Right atrium auricular region (tissue), 2 donors: ENCODE results near the gene PCBP3. TPM values are rescaled to one million over a fixed set of nuclear protein-coding genes. Genes with fewer than 3 reads are reported as not detected.
"Not testable (repeated sequence)": the region's sequence is repeated elsewhere in the genome, so short reads cannot be mapped to it uniquely, and the experiment has no call there.

Source experiments
- DNase-seq: peaks from one replicate; pipeline ENCODE4 v3.0.0-alpha.2; 2019; ENCODE audit warnings: low spot score
- H3K27ac ChIP-seq, 2 donors: fragments of 200-600 bp; sonication (generic); 1 replicate in 1 of 2; 2 replicates in 1 of 2; pipeline ENCODE4 v1.5.1; 2016 to 2019
- H3K27me3 ChIP-seq, 2 donors: fragments of 200-600 bp; sonication (generic); one replicate each; pipeline versions ENCODE4 v1.5.1 to v1.6.0; 2017 to 2019
- H3K36me3 ChIP-seq: fragments of 200-600 bp; sonication (generic); one replicate; pipeline ENCODE4 v1.5.1; 2016
- H3K4me1 ChIP-seq, 2 donors: fragments of 200-600 bp; sonication (generic); one replicate each; pipeline versions ENCODE4 v1.5.1 to v1.6.0; 2017 to 2019
- H3K4me3 ChIP-seq, 2 donors: fragments of 200-600 bp; sonication (generic); 1 replicate in 1 of 2; 2 replicates in 1 of 2; pipeline ENCODE4 v1.5.1; 2017 to 2019; ENCODE audit warnings: mild to moderate bottlenecking in 1 of 2, moderate library complexity in 1 of 2
- H3K9me3 ChIP-seq, 2 donors: fragments of 200-600 bp; sonication (generic); one replicate each; pipeline ENCODE4 v1.5.1; 2019
- CTCF ChIP-seq, 2 donors: fragments of 200-600 bp; sonication (generic); IDR thresholded peaks; one replicate each; pipeline ENCODE4 v1.5.1; 2019; ENCODE audit warnings: antibody characterized with exemption in 2 of 2
- total RNA-seq, 2 donors: library from RNA; depleted of rRNA; stranded (reverse); fragments of >200 nt; gene quantifications; one replicate each; pipeline ENCODE4 v1.1.0, GENCODE V29; 2016

Gene PCBP3
- total RNA-seq, 2 donors from 2014 or later, result 2.3 to 5.2 TPM

DNA sequence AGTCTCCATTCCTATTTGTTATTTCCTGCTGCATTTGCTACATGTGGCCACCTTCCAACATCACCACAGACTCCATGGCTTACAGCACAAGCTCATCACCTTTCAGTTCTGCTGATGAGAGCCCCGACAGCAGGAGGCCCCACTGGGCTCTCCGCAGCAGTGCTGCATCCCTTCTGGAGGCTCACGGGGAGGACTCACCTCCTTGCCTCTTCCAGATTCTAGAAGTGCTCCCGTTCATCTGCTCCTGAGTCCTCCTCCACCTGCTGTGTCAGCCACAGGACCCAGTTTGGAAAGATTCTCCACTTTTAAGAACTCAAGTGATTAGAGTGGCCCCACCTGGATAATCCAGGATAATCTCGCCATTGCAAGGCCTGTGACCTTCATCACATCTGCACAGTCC, 167.6 kb downstream of the PCBP3 start:
- no peaks in the 10 kb centered on the region for H3K9me3 ChIP-seq
- H3K4me3 ChIP-seq, result no peak overlapping the region
- DNase-seq, result no peak
- TF ChIP-seq CTCF (IDR thresholded peaks at IDR 0.05), result no peak
- no peaks in the 10 kb centered on the region for H3K4me1 ChIP-seq
- H3K27me3 ChIP-seq, result no peaks in the 10 kb centered on the region
- no peaks in the 10 kb centered on the region for H3K36me3 ChIP-seq
- no peak overlapping the region for H3K27ac ChIP-seq

DNA sequence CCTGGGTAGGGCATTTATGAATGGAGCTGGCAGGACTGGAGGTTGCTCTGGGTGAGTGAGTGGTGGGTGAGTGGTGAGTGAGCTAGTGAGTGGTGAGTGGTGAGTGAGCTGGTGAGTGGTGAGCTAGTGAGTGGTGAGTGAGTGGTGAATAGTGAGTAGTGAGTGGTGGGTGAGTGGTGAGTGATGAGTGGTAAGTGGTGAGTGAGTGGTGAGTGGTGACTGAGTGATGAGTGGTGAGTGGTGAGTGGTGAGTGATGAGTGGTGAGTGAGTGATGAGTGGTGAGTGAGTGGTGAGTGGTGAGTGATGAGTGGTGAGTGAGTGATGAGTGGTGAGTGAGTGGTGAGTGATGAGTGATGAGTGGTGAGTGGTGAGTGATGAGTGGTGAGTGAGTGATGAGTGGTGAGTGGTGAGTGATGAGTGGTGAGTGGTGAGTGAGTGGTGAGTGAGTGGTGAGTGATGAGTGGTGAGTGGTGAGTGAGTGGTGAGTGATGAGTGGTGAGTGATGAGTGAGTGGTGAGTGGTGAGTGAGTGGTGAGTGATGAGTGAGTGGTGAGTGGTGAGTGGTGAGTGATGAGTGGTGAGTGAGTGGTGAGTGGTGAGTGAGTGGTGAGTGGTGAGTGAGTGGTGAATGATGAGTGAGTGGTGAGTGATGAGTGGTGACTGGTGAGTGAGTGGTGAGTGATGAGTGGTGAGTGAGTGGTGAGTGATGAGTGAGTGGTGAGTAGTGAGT, 170.8 kb downstream of the PCBP3 start:
- H3K27me3 ChIP-seq, H3K36me3 ChIP-seq, H3K27ac ChIP-seq, H3K9me3 ChIP-seq, H3K4me1 ChIP-seq, H3K4me3 ChIP-seq, DNase-seq: not testable (repeated sequence)

DNA sequence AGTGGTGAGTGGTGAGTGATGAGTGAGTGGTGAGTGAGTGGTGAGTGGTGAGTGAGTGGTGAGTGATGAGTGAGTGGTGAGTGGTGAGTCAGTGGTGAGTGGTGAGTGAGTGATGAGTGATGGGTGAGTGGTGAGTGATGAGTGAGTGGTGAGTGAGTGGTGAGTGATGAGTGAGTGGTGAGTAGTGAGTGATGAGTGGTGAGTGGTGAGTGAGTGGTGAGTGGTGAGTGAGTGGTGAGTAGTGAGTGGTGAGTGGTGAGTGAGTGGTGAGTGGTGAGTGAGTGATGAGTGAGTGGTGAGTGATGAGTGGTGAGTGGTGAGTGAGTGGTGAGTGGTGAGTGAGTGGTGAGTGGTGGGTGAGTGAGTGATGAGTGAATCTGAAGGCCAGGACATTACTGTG, 172.3 kb downstream of the PCBP3 start:
- H3K4me3 ChIP-seq, H3K4me1 ChIP-seq, H3K36me3 ChIP-seq, H3K9me3 ChIP-seq, H3K27me3 ChIP-seq, H3K27ac ChIP-seq: not testable (repeated sequence)
- peak; percentile 13 for DNase-seq

DNA sequence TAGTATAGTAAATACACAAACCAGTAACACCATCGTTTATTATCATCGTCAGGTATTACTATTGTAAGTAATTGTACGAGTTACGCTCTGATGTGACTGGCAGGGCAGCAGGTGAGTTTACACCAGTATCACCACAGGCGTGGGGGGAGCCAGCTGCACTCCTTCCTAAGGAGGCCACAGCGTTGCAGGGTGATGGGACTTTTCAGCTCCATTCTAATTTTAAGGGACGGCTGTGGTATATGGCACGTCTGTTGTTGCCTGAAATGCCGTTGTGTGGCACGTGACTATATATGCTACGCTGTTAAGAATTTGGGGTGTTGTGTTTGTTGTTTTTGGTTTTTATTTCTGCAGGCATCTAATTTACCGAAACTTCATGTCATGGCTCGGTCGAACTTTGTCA, 173.3 kb downstream of the PCBP3 start:
- no peak for TF ChIP-seq CTCF (IDR thresholded peaks at IDR 0.05)
- H3K9me3 ChIP-seq, result no peaks in the 10 kb centered on the region
- H3K4me3 ChIP-seq, result no peak overlapping the region
- peaks cover 0 to 7% of the 10 kb centered on the region in 2 donors for H3K4me1 ChIP-seq
- DNase-seq, result peak; percentile 21
- H3K36me3 ChIP-seq, result no peaks in the 10 kb centered on the region
- H3K27me3 ChIP-seq, result no peaks in the 10 kb centered on the region
- no peak overlapping the region for H3K27ac ChIP-seq

- Histone ChIP-seq H3K27me3 (no peaks in the 10 kb centered on the region), H3K4me1 (peaks cover 0 to 7% of the 10 kb centered on the region in 2 donors), H3K4me3 (no peak overlapping the region), H3K36me3 (no peaks in the 10 kb centered on the region), H3K9me3 (no peaks in the 10 kb centered on the region), H3K27ac (no peak overlapping the region)
- peak; percentile 28 for DNase-seq
- TF ChIP-seq CTCF (IDR thresholded peaks at IDR 0.05), result no peak
Observed at GRCh38 chr21:45817345-45817744, 173.8 kb downstream of the PCBP3 start.

- Histone ChIP-seq H3K9me3 (no peaks in the 10 kb centered on the region), H3K4me3 (no peak overlapping the region), H3K27me3 (no peaks in the 10 kb centered on the region), H3K27ac (no peak overlapping the region), H3K4me1 (peaks cover 0 to 7% of the 10 kb centered on the region in 2 donors), H3K36me3 (no peaks in the 10 kb centered on the region)
- no peak for TF ChIP-seq CTCF (IDR thresholded peaks at IDR 0.05)
- DNase-seq, result peak; percentile 56
Observed at GRCh38 chr21:45818276-45818903, 174.9 kb downstream of the PCBP3 start.

DNA sequence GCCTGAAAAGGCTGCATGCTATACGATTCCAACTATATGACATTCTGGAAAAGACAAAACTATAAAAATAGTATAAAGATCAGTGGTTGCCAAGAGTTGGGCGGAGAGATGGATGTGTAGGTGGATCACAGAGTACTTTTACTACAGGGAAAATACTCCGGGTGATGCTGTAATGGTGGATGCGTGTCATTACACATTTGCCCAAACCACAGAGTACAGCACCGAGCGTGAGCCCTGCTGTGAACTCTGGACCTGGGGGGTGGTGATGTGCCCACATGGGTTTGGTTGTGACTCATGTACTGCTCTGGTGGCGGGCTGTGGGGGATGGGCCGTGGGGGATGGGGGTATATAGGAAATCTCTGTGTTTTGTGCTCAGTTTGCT, 175.4 kb downstream of the PCBP3 start:
- H3K9me3 ChIP-seq, result no peaks in the 10 kb centered on the region
- no peak for TF ChIP-seq CTCF (IDR thresholded peaks at IDR 0.05)
- H3K36me3 ChIP-seq, result no peaks in the 10 kb centered on the region
- H3K27me3 ChIP-seq, result no peaks in the 10 kb centered on the region
- peak; percentile 32 for DNase-seq
- peaks cover 0 to 7% of the 10 kb centered on the region in 2 donors for H3K4me1 ChIP-seq
- H3K4me3 ChIP-seq, result no peak overlapping the region
- H3K27ac ChIP-seq, result no peak overlapping the region
